Measurements from ENCODE around the gene UST.

DNA sequence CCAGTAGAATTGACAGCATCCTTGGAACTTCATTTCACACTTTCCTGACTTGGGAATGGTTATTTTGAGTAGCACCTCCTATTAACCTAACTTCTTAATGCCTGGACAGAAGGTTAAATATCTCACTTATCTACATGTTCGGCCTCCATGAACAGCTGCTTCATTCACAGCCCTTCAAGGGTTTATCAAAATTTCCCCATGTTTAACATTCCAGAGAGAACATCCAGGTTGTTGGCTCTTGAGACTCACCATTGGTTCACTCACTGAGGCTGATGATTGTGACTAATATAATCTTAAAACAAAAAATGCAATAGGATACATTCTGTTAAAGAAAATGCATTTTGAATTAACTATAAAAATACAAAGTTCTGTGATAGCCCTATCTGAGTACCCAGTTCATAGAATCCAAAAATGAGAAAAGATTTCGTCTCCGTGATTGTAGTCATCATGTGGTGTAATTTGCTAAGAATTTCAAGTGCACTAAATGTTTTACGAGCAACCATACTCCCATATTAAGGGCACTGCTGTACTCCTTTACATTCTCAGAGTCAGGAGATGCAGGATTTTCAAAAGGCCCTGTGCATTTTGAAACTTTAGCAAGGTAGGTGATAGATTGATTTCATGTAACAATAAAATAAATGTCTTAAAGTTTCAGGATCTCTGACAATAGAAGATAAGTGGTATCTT is 310.1 kb downstream of the UST start:
- TF ChIP-seq NRF1 (IDR thresholded peaks at IDR 0.05; ENCODE audit: low read depth, low read length): no peak
- no peak for TF ChIP-seq BRCA1 (IDR thresholded peaks at IDR 0.05; ENCODE audit: low read depth, low read length)
- no peak for TF ChIP-seq EP300 (IDR thresholded peaks at IDR 0.05; ENCODE audit: borderline replicate concordance in 1 of 2, low read depth in 2 of 2, low read length in 2 of 2)
- no peak for TF ChIP-seq SP1 (IDR thresholded peaks at IDR 0.05; ENCODE audit: low read depth, low read length)
- TF ChIP-seq, protein P1, sequence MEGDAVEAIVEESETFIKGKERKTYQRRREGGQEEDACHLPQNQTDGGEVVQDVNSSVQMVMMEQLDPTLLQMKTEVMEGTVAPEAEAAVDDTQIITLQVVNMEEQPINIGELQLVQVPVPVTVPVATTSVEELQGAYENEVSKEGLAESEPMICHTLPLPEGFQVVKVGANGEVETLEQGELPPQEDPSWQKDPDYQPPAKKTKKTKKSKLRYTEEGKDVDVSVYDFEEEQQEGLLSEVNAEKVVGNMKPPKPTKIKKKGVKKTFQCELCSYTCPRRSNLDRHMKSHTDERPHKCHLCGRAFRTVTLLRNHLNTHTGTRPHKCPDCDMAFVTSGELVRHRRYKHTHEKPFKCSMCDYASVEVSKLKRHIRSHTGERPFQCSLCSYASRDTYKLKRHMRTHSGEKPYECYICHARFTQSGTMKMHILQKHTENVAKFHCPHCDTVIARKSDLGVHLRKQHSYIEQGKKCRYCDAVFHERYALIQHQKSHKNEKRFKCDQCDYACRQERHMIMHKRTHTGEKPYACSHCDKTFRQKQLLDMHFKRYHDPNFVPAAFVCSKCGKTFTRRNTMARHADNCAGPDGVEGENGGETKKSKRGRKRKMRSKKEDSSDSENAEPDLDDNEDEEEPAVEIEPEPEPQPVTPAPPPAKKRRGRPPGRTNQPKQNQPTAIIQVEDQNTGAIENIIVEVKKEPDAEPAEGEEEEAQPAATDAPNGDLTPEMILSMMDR (IDR thresholded peaks at IDR 0.05; ENCODE audit: control extremely low read depth in 1 of 3, insufficient read depth in 1 of 3, low read depth in 1 of 3, low read length in 3 of 3): no peak
- no peak for TF ChIP-seq GABPA (IDR thresholded peaks at IDR 0.05; ENCODE audit: borderline replicate concordance, insufficient read depth, low read length)
- TF ChIP-seq ZNF274 (IDR thresholded peaks at IDR 0.05; ENCODE audit: borderline replicate concordance, extremely low read depth, low read length): no peak
- TF ChIP-seq YY1 (IDR thresholded peaks at IDR 0.05; ENCODE audit: low read depth, low read length): no peak
- no peak for TF ChIP-seq SAP30 (IDR thresholded peaks at IDR 0.05; ENCODE audit: insufficient read depth, insufficient replicate concordance, low read length)

All from H1 (cell line).